K562 (cell line): ENCODE measurements around the gene SLC8A1.

ENCODE experiments used
- FOXK2 ChIP-seq, 2 experiments: fragments of 450-650 bp; IDR thresholded peaks in 1 of 2; conservative IDR thresholded peaks in 1 of 2; 2 replicates each; pipeline ENCODE4 v1.6.1; 2016; ENCODE audit warnings: low read depth in 2 of 2, mild to moderate bottlenecking in 1 of 2
- HCFC1 ChIP-seq: IDR thresholded peaks from 2 replicates; pipeline ENCODE4 v1.6.1; 2012; ENCODE audit warnings: low read depth, low read length, improper control_type of control experiment
- POLR2AphosphoS2 ChIP-seq: IDR thresholded peaks from 2 replicates; pipeline ENCODE4 v1.6.1; 2012; ENCODE audit warnings: low read length, improper control_type of control experiment
- PPARD ChIP-seq: fragments of 250-450 bp; sonication (Bioruptor Pico); IDR thresholded peaks from 2 replicates; pipeline ENCODE4 v1.8.0; 2022; ENCODE audit warnings: inconsistent platforms, mild to moderate bottlenecking, moderate library complexity
- SMAD1 ChIP-seq: fragments of 150-350 bp; IDR thresholded peaks from 2 replicates; pipeline ENCODE4 v1.6.1; 2014; ENCODE audit warnings: low read length, low read depth; ENCODE audit not compliant: partially characterized antibody
- SREBF2 ChIP-seq: sonication (generic); formaldehyde crosslinking; IDR thresholded peaks from 2 replicates; pipeline ENCODE4 v1.4.0; 2020; ENCODE audit warnings: mild to moderate bottlenecking, missing genetic modification reagents

DNA sequence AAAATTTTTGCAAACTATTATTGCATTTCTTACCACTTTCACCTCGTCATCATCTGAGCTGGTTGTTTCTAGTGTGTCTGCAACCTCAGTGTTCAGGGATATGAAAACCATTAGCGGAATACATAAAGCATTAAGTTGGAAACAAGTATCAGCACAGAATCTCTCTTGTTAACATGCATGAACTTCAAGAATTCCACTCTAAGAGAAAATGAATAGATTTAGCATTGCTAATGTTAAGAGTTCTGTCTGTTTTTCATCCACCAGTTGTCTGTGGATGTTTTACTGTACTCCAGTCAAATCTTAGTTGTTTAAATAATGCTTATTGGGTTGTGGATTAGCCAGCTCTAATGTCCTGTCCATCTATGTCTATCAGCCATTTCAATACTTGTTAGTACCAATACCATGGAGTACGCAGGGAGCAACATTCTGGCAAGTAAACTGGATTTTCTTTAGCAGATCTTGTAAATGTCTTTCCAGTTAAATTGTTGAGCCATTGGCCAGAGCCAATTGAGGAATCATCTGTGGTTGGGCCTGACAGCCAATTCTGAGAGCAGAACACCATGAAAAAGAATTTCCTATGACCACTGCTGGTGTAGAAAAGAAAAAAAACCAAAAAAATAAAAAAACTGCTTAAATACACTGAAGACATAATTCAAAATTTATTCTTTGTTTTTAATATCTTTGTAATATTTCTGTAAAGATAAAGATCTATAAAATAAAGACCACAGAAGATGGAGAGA is 82.5 kb downstream of the SLC8A1 start:
- TF ChIP-seq SREBF2 (CRISPR knock-in tag) (no peak), FOXK2 (conservative IDR thresholded peaks at IDR 0.05 in 1 of 2, IDR thresholded peaks at IDR 0.05 in 1 of 2; ENCODE audit: low read depth in 2 of 2) (no peak), SMAD1 (no peak), POLR2AphosphoS2 (no peak), PPARD (CRISPR knock-in tag) (no peak), HCFC1 (no peak)
